Panc1 (cell line): ENCODE results near the gene DDX21.
"Not testable (repeated sequence)": the region's sequence is repeated elsewhere in the genome, so short reads cannot be mapped to it uniquely, and the experiment has no call there.

ENCODE experiments used
- CTCF ChIP-seq: fragments of 450-650 bp; IDR thresholded peaks from 2 replicates; pipeline ENCODE4 v1.5.1; 2017; ENCODE audit warnings: mild to moderate bottlenecking
- POLR2AphosphoS5 ChIP-seq: IDR thresholded peaks from 2 replicates; pipeline ENCODE4 v1.6.1; 2012; ENCODE audit warnings: mild to moderate bottlenecking, low read depth, low read length, moderate library complexity
- SIN3A ChIP-seq: IDR thresholded peaks from 2 replicates; pipeline ENCODE4 v1.6.1; 2012; ENCODE audit warnings: low read depth, mild to moderate bottlenecking, low read length, moderate library complexity, borderline replicate concordance; ENCODE audit not compliant: insufficient read depth
- TF ChIP-seq, protein P1 (sequence below), 2 experiments: IDR thresholded peaks; 2 replicates each; pipeline ENCODE4 v1.6.1; 2011 to 2012; ENCODE audit warnings: low read depth in 2 of 2, control low read depth in 1 of 2, low read length in 1 of 2, mild to moderate bottlenecking in 1 of 2, moderate library complexity in 1 of 2; ENCODE audit not compliant: insufficient read depth in 1 of 2

DNA sequence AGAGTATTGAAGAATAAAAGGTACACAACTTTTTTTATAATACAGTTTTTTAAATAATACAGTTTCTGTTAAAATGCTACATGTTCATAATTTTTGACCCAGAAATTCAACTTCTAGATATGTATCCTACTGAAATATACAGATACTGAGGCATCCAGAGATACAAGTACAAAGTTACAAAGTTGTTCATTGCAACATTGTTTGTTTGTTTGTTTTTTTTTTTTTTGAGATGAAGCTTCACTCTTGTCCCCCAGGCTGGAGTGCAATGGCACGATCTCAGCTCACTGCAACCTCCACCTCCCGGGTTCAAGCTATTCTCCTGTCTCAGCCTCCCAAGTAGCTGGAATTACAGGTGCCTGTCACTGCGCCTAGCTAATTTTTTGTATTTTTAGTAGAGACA is 23.1 kb upstream of the DDX21 start:
- TF ChIP-seq CTCF, POLR2AphosphoS5, SIN3A: not testable (repeated sequence)
- TF ChIP-seq, protein P1, sequence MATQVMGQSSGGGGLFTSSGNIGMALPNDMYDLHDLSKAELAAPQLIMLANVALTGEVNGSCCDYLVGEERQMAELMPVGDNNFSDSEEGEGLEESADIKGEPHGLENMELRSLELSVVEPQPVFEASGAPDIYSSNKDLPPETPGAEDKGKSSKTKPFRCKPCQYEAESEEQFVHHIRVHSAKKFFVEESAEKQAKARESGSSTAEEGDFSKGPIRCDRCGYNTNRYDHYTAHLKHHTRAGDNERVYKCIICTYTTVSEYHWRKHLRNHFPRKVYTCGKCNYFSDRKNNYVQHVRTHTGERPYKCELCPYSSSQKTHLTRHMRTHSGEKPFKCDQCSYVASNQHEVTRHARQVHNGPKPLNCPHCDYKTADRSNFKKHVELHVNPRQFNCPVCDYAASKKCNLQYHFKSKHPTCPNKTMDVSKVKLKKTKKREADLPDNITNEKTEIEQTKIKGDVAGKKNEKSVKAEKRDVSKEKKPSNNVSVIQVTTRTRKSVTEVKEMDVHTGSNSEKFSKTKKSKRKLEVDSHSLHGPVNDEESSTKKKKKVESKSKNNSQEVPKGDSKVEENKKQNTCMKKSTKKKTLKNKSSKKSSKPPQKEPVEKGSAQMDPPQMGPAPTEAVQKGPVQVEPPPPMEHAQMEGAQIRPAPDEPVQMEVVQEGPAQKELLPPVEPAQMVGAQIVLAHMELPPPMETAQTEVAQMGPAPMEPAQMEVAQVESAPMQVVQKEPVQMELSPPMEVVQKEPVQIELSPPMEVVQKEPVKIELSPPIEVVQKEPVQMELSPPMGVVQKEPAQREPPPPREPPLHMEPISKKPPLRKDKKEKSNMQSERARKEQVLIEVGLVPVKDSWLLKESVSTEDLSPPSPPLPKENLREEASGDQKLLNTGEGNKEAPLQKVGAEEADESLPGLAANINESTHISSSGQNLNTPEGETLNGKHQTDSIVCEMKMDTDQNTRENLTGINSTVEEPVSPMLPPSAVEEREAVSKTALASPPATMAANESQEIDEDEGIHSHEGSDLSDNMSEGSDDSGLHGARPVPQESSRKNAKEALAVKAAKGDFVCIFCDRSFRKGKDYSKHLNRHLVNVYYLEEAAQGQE (IDR thresholded peaks at IDR 0.05; ENCODE audit: insufficient read depth in 1 of 2, low read depth in 2 of 2, low read length in 1 of 2), result not testable (repeated sequence)
